ENCODE results near the gene SCN7A. TPM values are rescaled to one million over a fixed set of nuclear protein-coding genes. Genes with fewer than 3 reads are reported as not detected.
A peak's percentile ranks its signal among the peaks of the same experiment; 100 is the strongest.

SCN7A gene
- total RNA-seq, 1 donor = under 0.01 TPM

DNA sequence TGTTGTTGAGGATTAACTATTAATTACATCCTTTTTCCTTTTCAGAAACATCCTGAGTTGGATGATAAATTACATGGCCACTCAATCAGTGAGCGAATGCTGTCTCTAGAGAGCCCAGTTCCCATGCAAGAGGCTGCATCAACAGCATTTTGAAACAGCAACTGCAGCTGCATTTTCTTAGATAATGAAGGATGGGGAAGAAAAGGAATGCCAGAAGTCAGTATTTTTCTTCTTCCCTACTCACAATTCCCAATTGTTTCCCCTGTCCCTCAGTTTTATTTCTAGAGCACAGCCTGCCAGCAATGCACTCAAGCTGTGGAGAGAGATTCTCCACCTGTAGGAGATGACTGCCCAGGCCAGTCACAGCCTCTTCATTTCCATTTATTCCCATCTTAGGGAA lies 6.9 kb downstream of the SCN7A start:
- no peak for DNase-seq (ENCODE audit: low read depth)
- TF ChIP-seq, protein P1, sequence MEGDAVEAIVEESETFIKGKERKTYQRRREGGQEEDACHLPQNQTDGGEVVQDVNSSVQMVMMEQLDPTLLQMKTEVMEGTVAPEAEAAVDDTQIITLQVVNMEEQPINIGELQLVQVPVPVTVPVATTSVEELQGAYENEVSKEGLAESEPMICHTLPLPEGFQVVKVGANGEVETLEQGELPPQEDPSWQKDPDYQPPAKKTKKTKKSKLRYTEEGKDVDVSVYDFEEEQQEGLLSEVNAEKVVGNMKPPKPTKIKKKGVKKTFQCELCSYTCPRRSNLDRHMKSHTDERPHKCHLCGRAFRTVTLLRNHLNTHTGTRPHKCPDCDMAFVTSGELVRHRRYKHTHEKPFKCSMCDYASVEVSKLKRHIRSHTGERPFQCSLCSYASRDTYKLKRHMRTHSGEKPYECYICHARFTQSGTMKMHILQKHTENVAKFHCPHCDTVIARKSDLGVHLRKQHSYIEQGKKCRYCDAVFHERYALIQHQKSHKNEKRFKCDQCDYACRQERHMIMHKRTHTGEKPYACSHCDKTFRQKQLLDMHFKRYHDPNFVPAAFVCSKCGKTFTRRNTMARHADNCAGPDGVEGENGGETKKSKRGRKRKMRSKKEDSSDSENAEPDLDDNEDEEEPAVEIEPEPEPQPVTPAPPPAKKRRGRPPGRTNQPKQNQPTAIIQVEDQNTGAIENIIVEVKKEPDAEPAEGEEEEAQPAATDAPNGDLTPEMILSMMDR (IDR thresholded peaks at IDR 0.05; ENCODE audit: insufficient read depth, low read length) = no peak
- no peak overlapping the region for H3K4me3 ChIP-seq (ENCODE audit: low read depth, low read length)

DNA sequence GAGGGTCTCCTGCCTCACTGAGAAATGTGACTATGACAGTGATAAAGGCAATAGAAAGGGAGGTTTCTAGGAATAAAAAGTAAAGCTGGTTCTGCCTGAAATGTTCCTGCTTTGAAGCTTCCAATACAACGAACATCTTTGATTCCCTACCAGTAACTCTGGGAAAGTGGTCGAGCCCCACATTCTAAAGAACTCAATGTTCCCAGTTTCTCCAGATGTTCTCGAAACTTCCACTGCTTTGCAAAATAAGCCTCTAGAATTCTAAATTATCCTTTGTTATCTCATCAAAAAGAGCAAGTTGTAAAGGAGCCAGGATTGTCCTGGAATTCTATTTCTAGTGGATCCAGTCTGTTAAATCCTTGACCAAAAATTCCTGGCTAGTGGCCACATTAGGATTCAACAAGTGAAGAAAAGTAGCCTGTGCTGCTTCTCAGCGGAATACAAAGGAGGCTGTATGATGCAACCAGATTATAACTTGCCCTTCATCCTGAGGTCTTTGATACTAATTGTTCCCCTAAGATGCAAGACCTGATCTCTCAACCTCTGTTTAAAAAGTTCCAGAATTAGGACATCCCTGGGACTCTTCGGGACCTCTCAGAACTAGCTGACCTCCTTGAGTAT lies 8.4 kb downstream of the SCN7A start:
- DNase-seq (ENCODE audit: low read depth) = peak; percentile 33
- TF ChIP-seq, protein P1 (IDR thresholded peaks at IDR 0.05; ENCODE audit: insufficient read depth, low read length) = no peak
- no peak overlapping the region for H3K4me3 ChIP-seq (ENCODE audit: low read depth, low read length)

DNA sequence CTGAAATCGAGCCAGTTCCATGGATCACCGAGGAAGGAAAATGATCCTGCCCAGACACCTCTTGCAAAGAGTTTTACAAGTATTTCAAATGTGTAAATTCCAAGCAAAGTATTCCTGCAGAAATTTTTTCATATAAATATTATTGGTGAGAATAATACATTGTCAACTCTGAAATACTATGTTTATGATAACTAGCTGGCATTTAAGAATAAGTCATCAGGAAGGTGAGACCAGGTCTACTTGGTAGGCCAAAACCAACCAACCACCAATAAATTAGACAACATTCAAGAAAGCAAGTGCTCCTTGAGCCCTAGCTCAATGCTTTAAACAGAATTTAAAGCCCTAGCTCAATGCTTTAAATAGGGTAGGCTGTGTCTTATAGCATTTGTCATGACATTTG lies 21.7 kb downstream of the SCN7A start:
- no peak overlapping the region for H3K4me3 ChIP-seq (ENCODE audit: low read depth, low read length)
- no peak for DNase-seq (ENCODE audit: low read depth)
- TF ChIP-seq, protein P1 (IDR thresholded peaks at IDR 0.05; ENCODE audit: insufficient read depth, low read length) = no peak

DNA sequence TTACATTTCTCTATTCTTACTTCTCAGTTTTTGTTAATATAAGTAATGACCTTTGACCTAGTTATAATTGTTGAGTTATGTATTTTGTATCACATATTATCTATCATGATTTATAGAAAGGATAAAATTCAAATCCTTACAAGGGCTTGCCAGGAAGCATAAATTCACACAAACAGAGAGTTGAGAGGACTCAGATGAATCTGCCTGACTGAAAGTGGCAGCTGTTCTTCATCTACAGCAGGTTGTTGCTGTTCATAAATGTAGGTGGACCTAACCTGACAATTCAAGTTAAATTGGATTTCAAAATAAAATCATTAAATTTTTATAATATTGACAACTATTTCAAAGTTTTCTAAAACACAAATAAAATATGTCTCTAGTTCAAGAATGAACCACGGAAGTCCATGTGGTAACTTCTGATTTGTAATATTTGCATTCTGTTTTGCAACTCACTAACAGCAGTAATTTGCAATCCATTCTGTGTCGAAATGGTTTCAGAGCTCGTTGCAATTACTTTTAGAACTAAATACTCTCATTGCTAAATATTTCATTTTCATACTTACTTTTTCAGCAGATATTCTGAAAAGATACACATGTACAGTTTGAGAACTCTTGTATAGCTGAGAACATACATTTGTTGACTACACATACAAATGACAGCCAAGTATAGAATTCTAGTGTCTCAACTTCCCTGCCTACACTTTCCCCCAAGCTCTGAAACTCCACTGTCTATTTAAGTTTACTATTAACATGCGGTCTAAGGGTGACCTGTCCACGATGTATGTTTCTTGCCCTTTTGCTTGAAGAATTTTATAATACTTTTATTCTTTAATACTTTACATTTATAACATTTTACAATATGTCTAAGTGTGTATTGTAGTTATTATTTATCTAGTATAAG lies 25.7 kb downstream of the SCN7A start:
- TF ChIP-seq, protein P1 (IDR thresholded peaks at IDR 0.05; ENCODE audit: insufficient read depth, low read length) = no peak
- DNase-seq (ENCODE audit: low read depth) = no peak
- no peak overlapping the region for H3K4me3 ChIP-seq (ENCODE audit: low read depth, low read length)

DNA sequence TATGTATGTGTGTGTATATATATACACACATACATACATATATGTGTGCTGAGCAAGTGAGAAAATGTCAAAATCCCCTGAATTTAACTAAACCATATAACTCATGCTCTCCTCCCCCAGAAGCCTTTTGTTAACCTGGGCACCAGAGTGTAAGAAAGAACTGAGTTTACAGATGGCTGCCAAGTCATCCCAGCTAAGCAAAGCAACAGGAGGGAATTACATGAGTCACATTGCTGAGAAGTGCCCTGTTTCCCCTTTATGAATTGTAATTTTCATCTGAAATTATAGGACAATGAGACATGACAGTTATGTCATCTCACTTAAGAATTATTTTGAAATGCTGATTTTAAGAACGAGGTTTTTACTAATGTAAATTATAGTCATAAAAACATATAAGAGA lies 29.9 kb downstream of the SCN7A start:
- TF ChIP-seq, protein P1 (IDR thresholded peaks at IDR 0.05; ENCODE audit: insufficient read depth, low read length) = no peak
- DNase-seq (ENCODE audit: low read depth) = peak; percentile 0

DNA sequence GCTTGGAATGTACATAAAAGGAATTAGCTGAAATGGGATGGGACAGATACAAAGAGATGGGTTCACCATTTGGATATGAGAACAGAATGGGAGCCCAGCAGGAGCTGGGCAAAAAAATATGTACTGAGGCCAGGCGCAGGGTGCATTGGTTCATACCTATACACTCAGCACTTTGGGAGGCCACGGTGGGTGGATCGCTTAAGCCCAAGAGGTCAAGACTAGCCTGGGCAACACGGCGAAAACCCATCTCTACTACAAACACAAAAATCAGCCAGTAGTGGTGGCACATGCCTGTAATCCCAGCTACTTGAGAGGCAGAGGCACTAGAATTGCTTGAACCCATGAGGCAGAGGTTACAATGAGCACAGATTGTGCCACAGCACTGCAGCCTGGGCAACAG lies 30.4 kb downstream of the SCN7A start:
- TF ChIP-seq, protein P1 (IDR thresholded peaks at IDR 0.05; ENCODE audit: insufficient read depth, low read length) = no peak
- no peak for DNase-seq (ENCODE audit: low read depth)
- no peak overlapping the region for H3K4me3 ChIP-seq (ENCODE audit: low read depth, low read length)

More for the DNA sequence above, 29.9 kb downstream of the SCN7A start:
- no peak overlapping the region for H3K4me3 ChIP-seq (ENCODE audit: low read depth, low read length)
